Kidney epithelial cell (primary cell): ENCODE data around the gene STK32B. TPM values are rescaled to one million over a fixed set of nuclear protein-coding genes. Genes with fewer than 3 reads are reported as not detected.

Experiments
- DNase-seq: peaks from one replicate; pipeline ENCODE4 v3.0.0-alpha.2; 2010; ENCODE audit warnings: low read depth
- H3K27me3 ChIP-seq: 2 replicates; pipeline ENCODE4 v1.6.0; 2011; ENCODE audit warnings: low read length; ENCODE audit not compliant: control insufficient read depth, insufficient read depth
- H3K36me3 ChIP-seq: 2 replicates; pipeline ENCODE4 v1.5.1; 2011; ENCODE audit warnings: low read length; ENCODE audit not compliant: control insufficient read depth, insufficient read depth
- H3K4me3 ChIP-seq: 2 replicates; pipeline ENCODE4 v1.5.1; 2011; ENCODE audit warnings: low read depth, mild to moderate bottlenecking, control low read depth, low read length
- total RNA-seq: library from RNA; depleted of rRNA; stranded (reverse); fragments of >200 nt; gene quantifications from 2 replicates; pipeline ENCODE4 v1.2.3, GENCODE V29; 2015
- TF ChIP-seq, protein P1 (sequence below): IDR thresholded peaks from 2 replicates; pipeline ENCODE4 v1.5.1; 2011; ENCODE audit warnings: mild to moderate bottlenecking, moderate library complexity, low read length, control low read depth, inconsistent platforms; ENCODE audit not compliant: insufficient read depth, poor library complexity, severe bottlenecking

STK32B gene
- total RNA-seq, 1 donor from 2014 or later = 3.6 TPM

DNA sequence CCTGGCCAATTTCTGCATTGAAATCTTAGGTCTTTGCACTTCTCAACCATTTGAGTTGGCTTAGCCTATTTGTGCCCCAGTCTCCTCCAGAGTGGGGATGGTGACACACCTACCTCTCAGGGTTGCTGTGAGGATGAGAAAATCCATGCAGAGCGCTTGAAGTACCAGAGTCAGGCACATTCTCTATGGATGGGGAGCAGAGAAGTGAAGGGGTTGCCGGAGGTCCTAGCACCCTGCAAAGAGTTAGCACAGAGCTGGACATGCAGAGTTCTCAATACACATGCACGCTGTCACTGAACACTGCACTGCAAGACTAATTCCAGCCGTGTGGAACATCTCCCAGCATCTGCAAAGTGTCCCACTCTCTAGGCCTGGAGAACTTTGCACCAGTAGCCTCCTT, 2.6 kb upstream of the STK32B start:
- no peak overlapping the region for H3K4me3 ChIP-seq
- TF ChIP-seq, protein P1, sequence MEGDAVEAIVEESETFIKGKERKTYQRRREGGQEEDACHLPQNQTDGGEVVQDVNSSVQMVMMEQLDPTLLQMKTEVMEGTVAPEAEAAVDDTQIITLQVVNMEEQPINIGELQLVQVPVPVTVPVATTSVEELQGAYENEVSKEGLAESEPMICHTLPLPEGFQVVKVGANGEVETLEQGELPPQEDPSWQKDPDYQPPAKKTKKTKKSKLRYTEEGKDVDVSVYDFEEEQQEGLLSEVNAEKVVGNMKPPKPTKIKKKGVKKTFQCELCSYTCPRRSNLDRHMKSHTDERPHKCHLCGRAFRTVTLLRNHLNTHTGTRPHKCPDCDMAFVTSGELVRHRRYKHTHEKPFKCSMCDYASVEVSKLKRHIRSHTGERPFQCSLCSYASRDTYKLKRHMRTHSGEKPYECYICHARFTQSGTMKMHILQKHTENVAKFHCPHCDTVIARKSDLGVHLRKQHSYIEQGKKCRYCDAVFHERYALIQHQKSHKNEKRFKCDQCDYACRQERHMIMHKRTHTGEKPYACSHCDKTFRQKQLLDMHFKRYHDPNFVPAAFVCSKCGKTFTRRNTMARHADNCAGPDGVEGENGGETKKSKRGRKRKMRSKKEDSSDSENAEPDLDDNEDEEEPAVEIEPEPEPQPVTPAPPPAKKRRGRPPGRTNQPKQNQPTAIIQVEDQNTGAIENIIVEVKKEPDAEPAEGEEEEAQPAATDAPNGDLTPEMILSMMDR = no peak
- DNase-seq = no peak
- no peaks in the 10 kb centered on the region for H3K27me3 ChIP-seq
- no peaks in the 10 kb centered on the region for H3K36me3 ChIP-seq

DNA sequence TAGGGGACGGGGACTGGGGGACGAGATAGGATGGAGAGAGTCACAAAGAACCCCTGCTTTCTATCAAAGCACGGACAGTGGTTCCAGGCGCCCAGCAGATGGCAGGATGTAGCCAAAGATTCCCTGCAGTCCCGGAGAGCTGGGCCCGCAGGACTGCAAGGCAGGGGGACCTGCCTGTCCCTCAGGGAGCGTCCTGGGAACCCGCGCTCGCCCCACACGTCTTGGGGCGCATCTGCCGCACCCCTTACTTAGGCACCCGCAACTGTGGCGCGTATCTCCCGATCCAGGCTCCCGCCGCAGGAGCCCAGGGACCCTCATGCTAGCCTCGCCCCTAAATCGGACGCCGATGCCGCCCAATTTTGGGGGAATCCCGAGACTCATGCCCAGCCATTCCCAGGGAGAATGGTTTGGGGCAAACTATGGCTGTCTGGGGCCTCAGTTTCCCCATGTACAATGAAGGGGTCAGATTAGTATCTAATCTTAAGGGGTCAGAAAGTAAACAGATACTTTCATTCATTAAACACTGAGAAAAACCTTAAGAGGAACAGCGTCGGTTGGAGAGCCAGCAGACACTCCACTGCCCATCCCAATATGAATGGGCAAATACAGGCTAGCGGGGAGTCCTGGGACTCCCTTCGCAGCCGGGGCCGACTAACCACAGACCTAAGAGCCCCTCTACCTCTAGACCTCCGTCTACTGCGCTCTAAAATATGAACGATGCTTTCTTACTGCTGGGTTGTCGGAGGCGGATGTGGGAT, 581 bp upstream of the STK32B start:
- DNase-seq = no peak
- Histone ChIP-seq H3K27me3 (no peaks in the 10 kb centered on the region), H3K4me3 (peak overlapping the region; percentile 53), H3K36me3 (no peaks in the 10 kb centered on the region)
- TF ChIP-seq, protein P1 = peak; percentile 79

GRCh38 chr4:5052204-5052702, 973 bp downstream of the STK32B start:
- Histone ChIP-seq H3K27me3 (no peaks in the 10 kb centered on the region), H3K4me3 (peak overlapping the region; percentile 53), H3K36me3 (no peaks in the 10 kb centered on the region)
- TF ChIP-seq, protein P1 = no peak
- no peak for DNase-seq

GRCh38 chr4:5052726-5053425, 1.6 kb downstream of the STK32B start:
- no peak for DNase-seq
- H3K27me3 ChIP-seq = no peaks in the 10 kb centered on the region
- TF ChIP-seq, protein P1 = no peak
- H3K36me3 ChIP-seq = no peaks in the 10 kb centered on the region
- H3K4me3 ChIP-seq = no peak overlapping the region

DNA sequence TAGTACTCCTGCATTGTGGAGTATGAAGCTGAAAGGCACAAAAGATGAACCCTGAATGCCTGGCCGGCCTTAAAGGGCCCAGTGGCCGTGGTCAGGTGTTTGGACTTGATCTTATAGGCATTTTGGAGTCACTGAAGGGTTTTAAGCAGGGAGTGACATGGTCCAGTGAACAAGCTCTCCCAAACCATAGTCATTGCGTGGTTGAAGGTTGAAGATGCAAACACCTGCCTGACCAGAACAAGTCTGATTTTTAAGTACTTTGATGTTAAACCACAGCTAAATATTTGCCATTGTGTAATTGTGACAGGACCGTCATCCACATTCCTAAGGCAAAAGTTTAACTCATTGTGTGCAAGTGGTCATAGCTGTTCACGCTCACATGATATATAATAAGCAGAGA, 3.3 kb downstream of the STK32B start:
- Histone ChIP-seq H3K4me3 (no peak overlapping the region), H3K36me3 (no peaks in the 10 kb centered on the region), H3K27me3 (no peaks in the 10 kb centered on the region)
- DNase-seq = peak; percentile 68
- TF ChIP-seq, protein P1 = no peak

DNA sequence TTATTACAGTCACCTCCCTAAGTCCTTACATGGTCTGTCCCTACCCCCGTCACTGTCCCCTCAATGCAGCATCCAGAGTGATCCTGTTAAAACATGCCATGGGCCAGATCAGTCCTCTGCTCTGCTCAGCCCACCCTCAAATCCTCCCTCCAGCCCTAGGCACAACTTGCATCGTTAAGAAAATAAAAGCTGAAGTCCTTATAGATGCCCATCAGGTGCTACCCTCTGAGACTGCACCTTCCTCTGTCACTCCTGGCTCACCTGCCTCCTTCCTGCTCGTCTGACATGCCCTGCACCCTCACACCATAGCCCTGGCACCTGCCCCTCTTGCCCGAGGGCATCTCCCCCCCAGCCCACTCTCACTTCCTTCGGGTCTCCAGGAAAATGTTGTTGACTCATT, 4.1 kb downstream of the STK32B start:
- TF ChIP-seq, protein P1 = no peak
- Histone ChIP-seq H3K36me3 (no peaks in the 10 kb centered on the region), H3K27me3 (no peaks in the 10 kb centered on the region), H3K4me3 (no peak overlapping the region)
- DNase-seq = no peak
